Measurements from ENCODE around the gene TTC28.
"Not testable (repeated sequence)": the region's sequence is repeated elsewhere in the genome, so short reads cannot be mapped to it uniquely, and the experiment has no call there.

TTC28 gene

GRCh38 chr22:28172892-28173670 is 506.6 kb downstream of the TTC28 start:
- no peak for DNase-seq

GRCh38 chr22:28171712-28172111 is 507.9 kb downstream of the TTC28 start:
- no peak for DNase-seq

GRCh38 chr22:28171115-28171514 is 508.5 kb downstream of the TTC28 start:
- DNase-seq, result no peak

- DNase-seq, result not testable (repeated sequence)
Measured at GRCh38 chr22:28169314-28169713, 510.3 kb downstream of the TTC28 start.

- DNase-seq, result no peak
Measured at GRCh38 chr22:28155808-28156207, 523.8 kb downstream of the TTC28 start.

GRCh38 chr22:28154861-28155260 is 524.8 kb downstream of the TTC28 start:
- no peak for DNase-seq

- DNase-seq, result no peak
Measured at GRCh38 chr22:28151151-28151816, 528.4 kb downstream of the TTC28 start.

- no peak for DNase-seq
Measured at GRCh38 chr22:28148816-28149465, 530.7 kb downstream of the TTC28 start.

- DNase-seq, result no peak
Measured at GRCh38 chr22:28147401-28147800, 532.2 kb downstream of the TTC28 start.

- no peak for DNase-seq
Measured at GRCh38 chr22:28146401-28147314, 533.0 kb downstream of the TTC28 start.

GRCh38 chr22:28143961-28144745 is 535.5 kb downstream of the TTC28 start:
- no peak for DNase-seq

- DNase-seq, result no peak
Measured at GRCh38 chr22:28143241-28143865, 536.3 kb downstream of the TTC28 start.

- DNase-seq, result no peak
Measured at GRCh38 chr22:28142361-28142961, 537.2 kb downstream of the TTC28 start.

- DNase-seq, result no peak
Measured at GRCh38 chr22:28141614-28142013, 538.0 kb downstream of the TTC28 start.

GRCh38 chr22:28139961-28140360 is 539.7 kb downstream of the TTC28 start:
- no peak for DNase-seq

GRCh38 chr22:28139516-28139915 is 540.1 kb downstream of the TTC28 start:
- DNase-seq, result no peak

GRCh38 chr22:28137036-28137435 is 542.6 kb downstream of the TTC28 start:
- no peak for DNase-seq

GRCh38 chr22:28132466-28132865 is 547.2 kb downstream of the TTC28 start:
- DNase-seq, result no peak

- DNase-seq, result no peak
Measured at GRCh38 chr22:28129319-28129962, 550.2 kb downstream of the TTC28 start.

GRCh38 chr22:28128827-28129226 is 550.8 kb downstream of the TTC28 start:
- DNase-seq, result no peak

GRCh38 chr22:28125799-28126198 is 553.8 kb downstream of the TTC28 start:
- no peak for DNase-seq

Measured in Kasumi-1 (cell line).